Measurements from ENCODE around the gene LRRFIP1.

Gene LRRFIP1

GRCh38 chr2:237591141-237591881, 36.1 kb upstream of the LRRFIP1 start:
- TF ChIP-seq TAF1 (IDR thresholded peaks at IDR 0.05; ENCODE audit: low read depth) = 0 out of 2 replicates have a peak, but pooled peaks have one; percentile 31
- peak; percentile 85 for TF ChIP-seq MAX (IDR thresholded peaks at IDR 0.05)
- no peak for TF ChIP-seq CREB1 (IDR thresholded peaks at IDR 0.05; ENCODE audit: low read depth)
- TF ChIP-seq YY1 (IDR thresholded peaks at IDR 0.05; ENCODE audit: low read depth) = no peak
- peak; percentile 46; the same call in 1 of the 2 replicates for TF ChIP-seq TCF12 (IDR thresholded peaks at IDR 0.05; ENCODE audit: low read depth)

GRCh38 chr2:237592425-237592980, 34.9 kb upstream of the LRRFIP1 start:
- TF ChIP-seq ZBTB7A (IDR thresholded peaks at IDR 0.05; ENCODE audit: low read depth) (no peak), FOXM1 (IDR thresholded peaks at IDR 0.05; ENCODE audit: borderline replicate concordance, low read depth) (no peak), EP300 (IDR thresholded peaks at IDR 0.05; ENCODE audit: borderline replicate concordance) (no peak), RAD21 (IDR thresholded peaks at IDR 0.05; ENCODE audit: low read depth) (no peak), CREB1 (IDR thresholded peaks at IDR 0.05; ENCODE audit: low read depth) (no peak), CEBPB (IDR thresholded peaks at IDR 0.05) (no peak)

- TF ChIP-seq USF1 (IDR thresholded peaks at IDR 0.05) (no peak), ZBTB7A (IDR thresholded peaks at IDR 0.05; ENCODE audit: low read depth) (no peak), EGR1 (IDR thresholded peaks at IDR 0.05) (no peak), RAD21 (IDR thresholded peaks at IDR 0.05; ENCODE audit: low read depth) (no peak), MAX (IDR thresholded peaks at IDR 0.05) (no peak), FOXM1 (IDR thresholded peaks at IDR 0.05; ENCODE audit: borderline replicate concordance, low read depth) (no peak)
Measured at GRCh38 chr2:237593036-237593435, 34.4 kb upstream of the LRRFIP1 start.

- no peak for TF ChIP-seq TEAD4 (IDR thresholded peaks at IDR 0.05)
- no peak for TF ChIP-seq YY1 (IDR thresholded peaks at IDR 0.05; ENCODE audit: low read depth)
Measured at GRCh38 chr2:237593596-237594320, 33.6 kb upstream of the LRRFIP1 start.

GRCh38 chr2:237594514-237594871, 32.9 kb upstream of the LRRFIP1 start:
- TF ChIP-seq MAX (IDR thresholded peaks at IDR 0.05) (no peak), RAD21 (IDR thresholded peaks at IDR 0.05; ENCODE audit: low read depth) (no peak), ZBTB7A (IDR thresholded peaks at IDR 0.05; ENCODE audit: low read depth) (no peak), REST (IDR thresholded peaks at IDR 0.05; ENCODE audit: low read depth) (no peak), TAF1 (IDR thresholded peaks at IDR 0.05; ENCODE audit: low read depth) (no peak), TCF12 (IDR thresholded peaks at IDR 0.05; ENCODE audit: low read depth) (no peak), NFIC (IDR thresholded peaks at IDR 0.05) (no peak), USF1 (IDR thresholded peaks at IDR 0.05) (no peak), EP300 (IDR thresholded peaks at IDR 0.05; ENCODE audit: borderline replicate concordance) (no peak), CREB1 (IDR thresholded peaks at IDR 0.05; ENCODE audit: low read depth) (no peak), CEBPB (IDR thresholded peaks at IDR 0.05) (no peak), EGR1 (IDR thresholded peaks at IDR 0.05) (no peak), FOXM1 (IDR thresholded peaks at IDR 0.05; ENCODE audit: borderline replicate concordance, low read depth) (no peak), TEAD4 (IDR thresholded peaks at IDR 0.05) (no peak), YY1 (IDR thresholded peaks at IDR 0.05; ENCODE audit: low read depth) (no peak)

- TF ChIP-seq TEAD4 (IDR thresholded peaks at IDR 0.05) = no peak
- TF ChIP-seq ZBTB7A (IDR thresholded peaks at IDR 0.05; ENCODE audit: low read depth) = no peak
- no peak for TF ChIP-seq CEBPB (IDR thresholded peaks at IDR 0.05)
- no peak for TF ChIP-seq TCF12 (IDR thresholded peaks at IDR 0.05; ENCODE audit: low read depth)
- no peak for TF ChIP-seq MAX (IDR thresholded peaks at IDR 0.05)
- no peak for TF ChIP-seq TAF1 (IDR thresholded peaks at IDR 0.05; ENCODE audit: low read depth)
- TF ChIP-seq EP300 (IDR thresholded peaks at IDR 0.05; ENCODE audit: borderline replicate concordance) = no peak
- no peak for TF ChIP-seq USF1 (IDR thresholded peaks at IDR 0.05)
Measured at GRCh38 chr2:237596520-237597195, 30.7 kb upstream of the LRRFIP1 start.
